ENCODE data around the gene TP53BP2. TPM values are rescaled to one million over a fixed set of nuclear protein-coding genes. Genes with fewer than 3 reads are reported as not detected.
"Not testable (repeated sequence)": the region's sequence is repeated elsewhere in the genome, so short reads cannot be mapped to it uniquely, and the experiment has no call there.

TP53BP2 gene
- total RNA-seq, 4 donors from 2014 or later: 33.7 to 65.9 (median 48.6) TPM

- ATAC-seq (ENCODE audit: low FRiP score) (no peak), DNase-seq (ENCODE audit: low spot score) (no peak)
- no peak for TF ChIP-seq CTCF (IDR thresholded peaks at IDR 0.05)
These were observed 3.0 kb downstream of the TP53BP2 start for GRCh38 chr1:223842784-223843183.

- not testable (repeated sequence) for ATAC-seq (ENCODE audit: low FRiP score); DNase-seq (ENCODE audit: low spot score)
These were observed 3.6 kb downstream of the TP53BP2 start for GRCh38 chr1:223841977-223842623.

DNA sequence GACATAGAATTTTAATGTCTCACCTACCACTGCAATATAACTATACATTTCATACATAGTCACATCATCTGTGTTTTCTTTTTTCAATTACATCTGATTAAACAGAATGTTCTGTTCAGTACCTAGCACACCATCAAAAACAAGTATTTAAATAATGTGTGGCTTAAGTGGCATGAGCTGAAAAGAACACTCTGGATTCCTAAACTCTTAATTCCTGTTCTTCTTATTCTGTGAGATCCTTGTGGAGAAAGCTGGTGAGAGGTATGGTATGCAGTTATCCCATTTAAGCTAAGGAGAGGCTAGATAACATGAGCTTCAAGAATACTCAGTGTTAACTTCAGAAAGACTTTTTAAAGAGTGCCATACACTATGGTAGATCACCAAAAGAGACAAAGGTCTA, 5.5 kb downstream of the TP53BP2 start:
- ATAC-seq (ENCODE audit: low FRiP score): no peak
- TF ChIP-seq CTCF (IDR thresholded peaks at IDR 0.05): no peak

DNA sequence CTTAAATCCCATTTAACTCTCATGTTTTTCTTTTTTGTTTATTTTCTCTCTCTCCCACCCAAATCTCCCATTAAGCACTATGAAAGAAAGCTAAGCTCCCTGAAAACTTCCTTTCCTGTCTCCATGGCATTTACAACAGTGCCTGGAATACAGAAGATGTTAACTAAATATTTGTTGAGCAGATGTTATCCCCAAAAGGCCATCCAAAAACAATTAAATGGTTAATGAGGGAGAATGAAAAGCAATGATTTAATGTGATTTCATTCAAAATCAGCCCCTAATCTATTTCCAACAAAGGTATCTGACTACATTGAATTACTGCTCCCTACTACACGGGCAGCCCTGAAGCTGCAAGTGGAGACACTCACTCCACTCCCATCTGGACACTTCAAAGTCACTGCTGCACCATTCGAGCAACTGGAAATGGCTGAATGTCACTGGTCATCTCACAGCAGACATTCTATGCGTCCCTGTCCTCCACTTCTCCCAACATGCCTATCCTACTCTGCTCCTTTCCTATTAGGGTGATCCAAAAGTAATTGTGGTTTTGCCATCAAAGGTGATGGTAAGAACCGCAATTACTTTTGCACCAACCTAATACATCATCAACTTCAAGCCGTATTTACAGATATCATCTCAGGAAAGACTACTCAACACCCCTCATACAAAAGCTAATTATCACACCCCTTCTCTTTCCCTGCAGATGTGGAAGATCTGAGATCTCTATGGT, 7.5 kb downstream of the TP53BP2 start:
- ATAC-seq (ENCODE audit: low FRiP score) (no peak), DNase-seq (ENCODE audit: low spot score) (no peak)
- no peak for TF ChIP-seq CTCF (IDR thresholded peaks at IDR 0.05)

More for the DNA sequence above, 5.5 kb downstream of the TP53BP2 start:
- no peak for DNase-seq (ENCODE audit: low spot score)

DNA sequence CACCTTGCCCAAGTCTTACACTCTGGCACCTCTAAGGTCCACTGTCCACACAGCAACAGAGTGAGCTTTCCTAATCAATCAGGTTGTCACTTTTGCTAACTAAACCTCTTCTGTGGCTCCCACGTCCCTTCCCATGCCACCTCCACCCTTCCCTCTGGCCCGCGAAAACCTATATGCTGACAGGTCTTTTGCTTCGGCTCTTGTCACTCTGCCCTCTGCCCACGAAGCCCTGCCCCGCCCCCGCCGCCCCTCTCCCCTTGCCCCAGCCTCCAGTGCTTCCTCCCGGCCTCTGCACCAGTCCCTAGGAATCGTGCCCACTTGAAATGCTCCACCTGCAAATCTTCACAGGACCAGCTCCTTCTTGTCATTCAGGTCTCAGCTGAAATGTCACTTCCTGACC, 8.1 kb downstream of the TP53BP2 start:
- no peak for ATAC-seq (ENCODE audit: low FRiP score)
- TF ChIP-seq CTCF (IDR thresholded peaks at IDR 0.05): no peak

GRCh38 chr1:223837206-223837605, 8.5 kb downstream of the TP53BP2 start:
- no peak for ATAC-seq (ENCODE audit: low FRiP score)
- TF ChIP-seq CTCF (IDR thresholded peaks at IDR 0.05): no peak
- DNase-seq (ENCODE audit: low spot score): no peak

More for the DNA sequence above, 8.1 kb downstream of the TP53BP2 start:
- DNase-seq (ENCODE audit: low spot score): no peak

DNA sequence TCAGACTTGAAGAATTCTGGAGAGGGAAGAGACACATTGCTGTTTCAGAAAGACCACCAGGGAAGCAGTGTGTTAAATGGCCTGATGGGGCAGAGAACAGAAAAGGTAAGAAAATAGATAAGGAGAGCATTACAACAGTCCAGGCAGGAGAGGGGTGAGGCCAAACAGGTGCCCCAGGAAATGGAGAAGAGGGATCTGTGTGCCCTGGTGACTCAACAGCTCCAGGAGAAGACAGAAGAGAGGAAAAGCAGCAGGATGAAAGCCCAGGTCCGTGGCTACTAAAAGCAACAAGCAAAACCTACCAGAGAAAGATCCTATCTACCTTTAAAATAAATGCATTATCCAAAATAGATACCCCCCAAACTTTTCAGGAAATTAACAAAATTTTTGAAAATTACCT, 9.2 kb downstream of the TP53BP2 start:
- TF ChIP-seq CTCF (IDR thresholded peaks at IDR 0.05): no peak
- DNase-seq (ENCODE audit: low spot score) (no peak), ATAC-seq (ENCODE audit: low FRiP score) (no peak)
